Middle frontal gyrus (tissue), 1 donor: Measurements from ENCODE around the gene ZNF474.
"Not testable (repeated sequence)": the region's sequence is repeated elsewhere in the genome, so short reads cannot be mapped to it uniquely, and the experiment has no call there.

Source experiments
- DNase-seq: peaks from one replicate; pipeline ENCODE4 v3.0.0-alpha.2; 2015; ENCODE audit warnings: low spot score; ENCODE audit errors: extremely low spot score

ZNF474 gene

DNA sequence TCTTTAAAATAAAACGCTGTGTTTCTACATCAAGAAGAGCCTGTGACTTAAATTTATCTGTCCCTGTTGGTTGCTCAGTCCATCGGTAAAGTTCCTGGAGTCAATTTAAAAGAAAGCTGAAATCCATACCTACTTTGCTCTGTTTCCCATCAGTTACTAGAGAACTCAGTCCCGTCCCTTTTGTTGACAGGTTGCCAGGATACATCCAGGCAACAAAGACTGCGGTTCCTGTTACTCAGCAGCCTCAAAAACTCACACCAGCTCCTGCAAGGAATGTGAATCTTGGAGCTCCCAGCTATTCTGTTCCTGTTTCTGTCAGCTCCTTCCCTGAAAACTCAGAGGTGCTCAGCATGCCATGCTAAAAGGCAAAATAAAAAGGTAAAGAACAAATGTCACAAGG lies at the start of gene ZNF474:
TSS of gene ZNF474 (plus strand) at position 241 of the 400 bp plus-strand sequence. CDS start 22,445 bp downstream, outside the sequence.
- DNase-seq: no peak

- DNase-seq: no peak
Measured at GRCh38 chr5:122081541-122081940, 47.8 kb upstream of the ZNF474 start.

GRCh38 chr5:122083535-122083934 lies 45.8 kb upstream of the ZNF474 start:
- no peak for DNase-seq

DNA sequence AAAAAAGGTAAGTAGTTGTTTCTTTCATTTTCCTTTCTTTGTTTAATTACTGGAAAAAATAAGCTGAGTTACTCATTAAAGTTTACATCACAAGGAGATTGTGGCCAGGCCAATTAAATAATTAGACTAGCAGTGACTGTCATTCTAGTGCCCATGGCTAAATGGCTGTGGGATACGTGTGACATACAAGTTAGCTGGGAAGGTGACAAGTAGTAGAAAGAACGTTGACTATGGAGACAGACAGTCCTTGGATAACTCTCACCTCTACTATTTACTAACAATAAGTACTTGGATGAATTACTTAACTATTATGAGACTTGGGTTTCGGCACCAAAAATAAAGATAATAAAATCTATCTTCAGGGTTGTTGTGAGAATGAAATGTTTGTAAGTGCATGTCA lies 44.3 kb upstream of the ZNF474 start:
- DNase-seq: no peak

GRCh38 chr5:122089096-122090013 lies 40.0 kb upstream of the ZNF474 start:
- DNase-seq: no peak

- no peak for DNase-seq
Measured at GRCh38 chr5:122091936-122092600, 37.3 kb upstream of the ZNF474 start.

GRCh38 chr5:122093415-122094180 lies 35.7 kb upstream of the ZNF474 start:
- DNase-seq: no peak

DNA sequence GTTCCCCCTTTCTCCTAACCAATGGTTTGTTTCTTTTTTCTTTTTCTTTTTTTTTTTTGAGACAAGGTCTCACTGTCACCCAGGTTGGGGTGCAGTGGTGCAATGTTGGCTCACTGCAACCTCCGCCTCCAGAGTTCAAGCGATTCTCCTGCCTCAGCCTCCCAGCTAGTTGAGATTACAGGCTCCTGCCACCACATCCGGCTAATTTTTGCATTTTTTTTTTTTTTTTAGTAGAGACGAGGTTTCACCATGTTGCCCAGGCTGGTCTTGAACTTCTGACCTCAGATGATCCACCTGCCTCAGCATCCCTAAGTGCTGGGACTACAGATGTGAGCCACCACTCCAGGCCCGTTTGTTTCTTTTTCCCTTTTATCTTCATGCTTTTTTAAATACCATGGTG lies 35.1 kb upstream of the ZNF474 start:
- DNase-seq: not testable (repeated sequence)

DNA sequence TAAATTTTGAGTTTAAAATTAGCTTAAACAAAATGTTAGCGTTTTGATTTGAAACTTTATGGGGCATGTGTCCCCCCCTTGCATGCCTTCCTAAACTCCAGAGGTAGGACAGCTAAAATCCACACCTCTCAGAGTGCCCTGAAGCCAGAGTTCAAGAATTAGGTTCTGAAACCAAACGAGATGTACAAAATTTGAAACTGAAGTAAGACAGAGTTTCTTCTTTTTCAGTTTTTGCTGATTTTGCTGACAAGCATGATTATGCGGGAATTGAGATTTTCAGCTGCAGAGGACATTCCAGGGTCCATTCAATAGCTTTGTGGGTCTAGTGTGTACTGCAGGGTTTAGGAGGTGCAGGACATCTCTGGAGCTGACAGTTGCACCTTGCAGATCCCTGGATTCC lies 34.2 kb upstream of the ZNF474 start:
- no peak for DNase-seq

DNA sequence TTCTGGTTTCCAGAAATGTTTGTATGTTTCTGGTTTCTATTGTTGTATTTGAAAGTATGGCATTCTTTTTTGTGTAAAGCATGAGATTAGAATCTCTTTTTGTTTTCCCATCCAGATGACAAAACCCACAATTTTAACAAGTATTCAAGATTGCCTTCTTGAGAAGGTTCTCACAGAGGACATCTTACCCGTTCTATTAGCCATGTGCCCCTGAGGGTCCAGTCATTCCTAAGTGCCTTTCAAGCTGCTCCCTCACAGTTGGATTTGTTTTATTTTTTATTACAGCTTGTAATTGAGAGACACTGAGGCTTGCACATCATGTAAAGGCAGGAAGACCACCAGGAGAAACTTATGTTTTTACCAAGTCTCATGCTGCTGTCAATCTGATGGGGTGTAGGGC lies 32.0 kb upstream of the ZNF474 start:
- DNase-seq: no peak

GRCh38 chr5:122099060-122099790 lies 30.1 kb upstream of the ZNF474 start:
- no peak for DNase-seq

DNA sequence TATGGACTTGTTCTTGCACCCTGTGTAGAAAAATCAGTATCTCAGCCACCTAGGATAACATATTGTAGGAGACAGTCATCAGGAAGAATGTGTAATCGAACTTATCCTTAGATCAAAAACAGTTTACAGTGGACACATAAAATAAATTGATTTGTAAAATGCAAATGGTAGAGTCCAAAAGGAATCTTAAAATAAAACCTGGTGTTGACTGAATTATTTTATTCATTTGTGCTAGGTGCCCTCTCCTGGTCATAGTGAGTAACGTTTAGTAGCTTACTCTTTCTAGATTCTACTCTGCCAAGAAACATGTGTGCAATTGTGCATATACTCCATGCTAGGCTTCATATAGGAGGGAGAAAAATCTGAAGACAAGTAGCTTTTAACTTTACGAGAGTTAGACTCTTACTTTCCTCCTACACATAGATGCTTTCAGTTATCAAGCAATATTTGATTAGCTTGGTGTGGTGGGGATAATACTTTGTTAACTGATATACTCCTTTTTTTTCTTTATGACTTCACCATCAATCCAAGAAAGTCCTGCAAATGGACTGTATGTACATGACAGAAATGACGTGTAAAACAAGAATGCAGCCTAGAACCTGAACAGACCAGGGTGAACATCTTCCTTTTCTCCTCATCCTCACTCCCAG lies 27.6 kb upstream of the ZNF474 start:
- DNase-seq: no peak

- no peak for DNase-seq
Measured at GRCh38 chr5:122102825-122103224, 26.5 kb upstream of the ZNF474 start.

DNA sequence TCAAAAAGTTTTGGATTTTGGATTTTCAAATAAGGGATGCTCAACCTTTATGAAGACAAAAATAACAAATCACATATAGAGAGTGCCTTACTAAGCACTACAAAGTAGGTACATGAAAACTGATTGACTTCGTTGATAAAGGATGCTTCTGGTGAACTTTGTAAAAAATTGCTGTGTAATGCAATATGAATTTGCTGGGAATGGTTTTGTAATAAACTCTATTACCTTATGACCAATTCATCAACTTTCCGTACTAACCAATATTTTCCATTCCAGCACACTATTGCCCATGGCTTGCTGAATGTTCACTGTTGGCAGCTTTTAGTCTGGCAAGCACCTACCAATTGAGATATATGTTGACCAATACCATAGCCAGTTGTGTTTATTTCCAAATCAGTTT lies 23.4 kb upstream of the ZNF474 start:
- no peak for DNase-seq

DNA sequence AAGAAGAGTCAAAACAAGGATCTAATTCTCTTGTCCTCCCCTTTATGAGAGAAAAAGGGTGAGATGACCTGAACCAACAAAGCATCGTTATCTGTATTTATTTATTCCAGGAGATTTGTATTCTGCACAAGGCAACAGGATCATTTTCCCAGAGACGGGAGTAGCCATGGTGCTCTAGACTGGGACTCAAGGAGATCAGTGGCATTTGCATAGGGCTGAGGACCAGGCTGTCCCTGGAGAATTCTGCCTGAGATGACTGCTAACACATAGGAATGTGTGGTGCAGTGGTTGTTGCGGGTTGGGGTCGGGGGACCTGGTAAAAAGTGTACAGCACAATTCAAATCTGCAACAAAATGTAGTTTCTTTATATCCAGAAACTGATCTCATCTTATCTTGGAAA lies 22.3 kb upstream of the ZNF474 start:
- DNase-seq: no peak

DNA sequence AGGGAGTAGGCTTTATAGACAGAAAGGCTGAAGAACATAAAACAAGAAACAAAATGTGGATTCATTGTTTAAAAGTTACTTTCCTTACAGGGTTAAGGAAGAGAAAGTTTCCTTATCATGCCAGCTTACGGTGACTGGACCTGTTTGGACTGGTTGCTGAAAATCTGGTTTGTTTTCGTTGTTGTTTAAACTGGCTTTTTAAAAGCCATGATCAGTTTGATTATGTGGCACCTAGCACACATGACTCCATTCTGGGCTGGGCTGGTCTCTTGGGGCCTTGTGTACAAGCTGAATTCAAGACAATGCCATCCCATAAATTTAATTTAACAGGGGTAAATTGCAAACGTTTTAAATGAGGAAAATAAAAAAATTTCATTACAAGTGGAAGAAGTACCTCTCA lies 18.4 kb upstream of the ZNF474 start:
- DNase-seq: no peak

DNA sequence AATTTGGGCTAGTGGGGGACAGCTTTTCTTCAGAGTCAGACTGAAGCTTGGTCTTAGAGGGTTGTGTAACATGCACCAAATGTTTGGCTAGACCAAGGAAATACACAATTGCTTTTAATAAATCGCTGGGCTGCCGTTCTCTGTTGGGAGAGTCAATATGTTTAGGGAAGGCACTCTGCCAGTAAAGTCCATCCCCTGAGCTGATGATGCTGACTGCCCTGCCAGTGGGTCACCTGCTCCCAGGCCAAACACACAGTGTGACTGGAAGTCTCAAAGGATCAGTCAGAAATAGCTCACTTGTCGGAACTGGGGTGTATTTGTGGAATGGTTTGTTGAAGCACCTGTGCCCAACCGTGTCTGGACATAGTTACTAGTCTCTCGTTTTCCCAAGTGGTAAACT lies 17.9 kb upstream of the ZNF474 start:
- no peak for DNase-seq

- no peak for DNase-seq
Measured at GRCh38 chr5:122112063-122112462, 17.3 kb upstream of the ZNF474 start.

DNA sequence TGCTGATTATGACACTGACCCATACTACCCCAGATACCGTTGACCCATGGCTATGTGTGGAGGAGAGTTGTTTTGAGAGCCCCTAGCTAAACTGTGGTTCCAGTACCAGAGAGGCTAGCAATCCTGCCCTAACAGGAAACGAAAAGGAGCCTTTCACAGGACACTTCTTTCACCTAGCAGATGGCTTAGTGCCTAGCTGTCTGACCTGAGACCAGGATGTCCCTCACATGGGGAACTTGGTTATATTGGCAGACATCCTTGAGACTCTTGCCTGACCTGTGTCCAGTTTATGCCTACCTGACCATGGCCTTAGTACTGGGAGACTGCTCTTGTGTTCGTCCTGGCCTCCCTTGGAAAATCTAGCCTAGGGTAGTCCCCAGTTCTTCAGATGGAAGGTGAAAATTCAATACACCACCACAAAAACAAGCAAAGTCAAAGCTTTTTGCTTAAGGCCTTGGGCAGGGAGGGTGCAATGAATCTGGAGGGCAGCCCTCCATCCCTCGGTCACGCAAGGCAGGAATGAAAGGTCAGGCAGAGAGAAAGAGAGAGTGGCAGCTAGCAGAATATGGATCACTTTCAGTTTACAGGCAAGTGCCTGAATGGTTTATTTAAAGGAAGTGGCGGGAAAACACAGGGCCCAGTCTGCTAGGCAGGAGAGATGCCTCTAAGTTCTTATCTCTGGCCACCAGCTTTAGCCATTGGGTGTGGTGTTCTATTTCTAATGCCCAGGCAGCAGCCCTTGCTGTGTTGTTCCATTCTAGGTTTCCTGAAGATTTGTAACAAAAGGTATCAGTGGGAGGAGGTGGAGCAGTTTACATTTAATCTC lies 16.4 kb upstream of the ZNF474 start:
- no peak for DNase-seq

GRCh38 chr5:122114501-122114900 lies 14.8 kb upstream of the ZNF474 start:
- no peak for DNase-seq
